Right ventricle myocardium inferior (tissue), 1 donor: ENCODE results near the gene RAB40C. TPM values are rescaled to one million over a fixed set of nuclear protein-coding genes. Genes with fewer than 3 reads are reported as not detected.

Experiments used
- ATAC-seq: fragments of 200-7000 bp; cut with Tn5 transposase; one replicate; pipeline ENCODE4 v1.9.1; 2020; ENCODE audit warnings: mild to moderate bottlenecking, moderate library complexity
- DNase-seq: peaks from one replicate; pipeline ENCODE4 v3.0.0; 2021; ENCODE audit errors: missing footprints
- intact Hi-C: fragments of 100-400 bp; cut with DNase I; formaldehyde crosslinking; loops from one replicate; pipeline ENCODE4 v1.11.0; 2022
- total RNA-seq: library from RNA; stranded (reverse); fragmentation: NEBNext Ultra II Directional; extraction: Animal tissue kit (Norgen Biotek cat#: 25700); gene quantifications from one replicate; pipeline ENCODE4 v1.2.1, GENCODE V29; 2021
- donor health status: DM: no; HTN: yes; CAD: no; lungs with severe emphysema.

RAB40C gene
- total RNA-seq, 1 donor from 2014 or later = 8.8 TPM

GRCh38 chr16:625117-625976, 35.5 kb downstream of the RAB40C start:
- intact Hi-C loops = no loop called here
- DNase-seq = peak; percentile 59

DNA sequence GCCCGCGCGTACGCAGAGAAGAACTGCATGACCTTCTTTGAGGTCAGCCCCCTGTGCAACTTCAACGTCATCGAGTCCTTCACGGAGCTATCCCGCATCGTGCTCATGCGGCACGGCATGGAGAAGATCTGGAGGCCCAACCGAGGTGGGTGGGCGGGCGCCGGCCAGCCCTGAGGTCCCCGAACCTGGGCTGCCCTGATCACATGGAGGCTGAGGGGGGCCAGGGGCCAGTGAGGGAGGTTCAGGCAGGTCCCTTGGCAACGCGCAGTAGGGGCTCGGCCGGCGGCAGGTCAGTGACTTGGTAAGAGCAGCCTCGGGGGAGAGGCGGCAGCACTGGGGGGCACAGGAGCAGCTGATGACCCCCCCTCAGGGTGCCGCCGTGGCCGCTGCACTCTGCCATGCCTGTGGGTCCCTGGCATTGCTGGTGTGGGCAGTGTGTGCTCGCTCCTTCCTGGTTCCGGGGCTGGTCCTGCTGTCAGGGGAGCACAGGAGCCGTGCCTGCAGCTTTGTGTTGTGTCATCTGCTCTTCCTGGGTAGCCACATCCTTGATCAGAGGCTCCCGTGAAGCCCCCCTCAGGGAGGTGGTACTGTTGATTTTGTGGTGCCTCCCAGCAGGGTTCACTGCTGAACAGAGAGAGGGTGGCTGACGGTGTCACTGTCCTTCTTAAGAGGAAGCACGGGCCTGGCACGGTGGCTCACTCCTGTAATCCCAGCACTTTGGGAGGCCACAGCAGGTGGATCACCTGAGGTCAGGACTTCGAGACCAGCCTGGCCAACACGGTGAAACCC, 36.3 kb downstream of the RAB40C start:
- DNase-seq (peak; percentile 68), ATAC-seq (no peak)
- intact Hi-C loops = no loop called here

More at GRCh38 chr16:625117-625976, 35.5 kb downstream of the RAB40C start:
- ATAC-seq = no peak

DNA sequence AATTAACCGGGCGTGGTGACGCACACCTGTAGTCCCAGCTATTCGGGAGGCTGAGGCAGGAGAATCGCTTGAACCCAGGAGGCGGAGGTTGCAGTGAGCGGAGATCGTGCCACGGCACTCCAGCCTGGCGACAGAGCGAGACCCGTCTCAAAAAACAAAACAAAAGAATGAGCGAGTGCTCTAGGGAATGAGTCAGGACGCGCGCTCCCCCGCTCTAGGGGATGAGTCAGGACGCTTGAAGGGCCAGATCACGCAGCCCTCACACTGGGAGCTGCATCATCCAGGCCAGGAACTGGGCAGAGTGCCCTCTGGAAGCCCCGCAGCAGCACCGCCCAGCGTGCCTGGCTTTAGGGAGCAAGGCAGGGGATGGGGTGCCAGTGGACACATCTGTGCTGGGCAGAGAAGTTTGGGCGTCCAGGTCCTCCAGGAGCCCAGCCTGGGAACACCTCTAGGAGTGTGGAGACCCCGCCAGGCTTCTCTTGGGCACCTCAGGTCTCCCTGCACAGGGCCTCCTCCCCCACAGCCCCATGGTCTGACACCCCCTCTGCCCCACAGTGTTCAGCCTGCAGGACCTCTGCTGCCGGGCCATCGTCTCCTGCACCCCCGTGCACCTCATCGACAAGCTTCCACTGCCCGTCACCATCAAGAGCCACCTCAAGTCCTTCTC, 37.1 kb downstream of the RAB40C start:
- ATAC-seq (no peak), DNase-seq (peak; percentile 65)
- intact Hi-C loops = no loop called here

GRCh38 chr16:627454-628239, 37.8 kb downstream of the RAB40C start:
- DNase-seq = peak; percentile 66
- no peak for ATAC-seq
- intact Hi-C loops = no loop called here

GRCh38 chr16:628321-629061, 38.6 kb downstream of the RAB40C start:
- intact Hi-C loops = no loop called here
- no peak for ATAC-seq
- DNase-seq = peak; percentile 62

DNA sequence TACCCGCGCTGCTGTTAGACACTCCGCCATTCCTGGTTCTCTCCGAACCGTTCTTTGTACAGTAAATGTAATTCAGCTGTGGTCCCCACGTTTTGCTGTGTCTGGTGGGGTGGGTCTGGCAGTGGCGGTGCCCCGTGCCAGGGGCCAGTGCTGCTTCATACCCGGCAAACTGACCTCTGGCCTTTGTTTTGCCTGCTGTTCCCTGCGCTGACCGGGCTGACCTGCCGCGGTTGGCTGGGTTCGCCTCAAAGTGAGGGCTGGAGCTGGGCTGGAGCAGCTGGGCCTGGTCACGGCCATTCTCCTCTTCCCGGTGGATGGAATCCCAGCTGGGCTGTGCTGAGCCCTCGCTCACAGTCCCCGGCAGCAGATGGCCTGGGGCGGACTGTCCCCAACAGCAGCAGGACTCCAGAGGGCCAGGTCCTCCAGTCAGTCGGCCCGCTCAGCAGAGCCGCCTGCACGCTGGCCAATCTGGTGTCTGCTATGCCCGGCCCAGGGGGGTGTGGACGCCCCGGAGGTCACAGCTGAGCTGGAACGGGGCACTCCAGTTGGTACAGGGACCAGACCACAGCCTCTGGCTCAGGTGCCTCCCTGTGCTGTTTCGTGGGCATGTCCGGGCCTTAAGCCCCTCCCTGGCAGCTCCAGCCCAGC, 39.4 kb downstream of the RAB40C start:
- intact Hi-C loops = no loop called here
- DNase-seq = peak; percentile 43
- peak; percentile 14 for ATAC-seq

DNA sequence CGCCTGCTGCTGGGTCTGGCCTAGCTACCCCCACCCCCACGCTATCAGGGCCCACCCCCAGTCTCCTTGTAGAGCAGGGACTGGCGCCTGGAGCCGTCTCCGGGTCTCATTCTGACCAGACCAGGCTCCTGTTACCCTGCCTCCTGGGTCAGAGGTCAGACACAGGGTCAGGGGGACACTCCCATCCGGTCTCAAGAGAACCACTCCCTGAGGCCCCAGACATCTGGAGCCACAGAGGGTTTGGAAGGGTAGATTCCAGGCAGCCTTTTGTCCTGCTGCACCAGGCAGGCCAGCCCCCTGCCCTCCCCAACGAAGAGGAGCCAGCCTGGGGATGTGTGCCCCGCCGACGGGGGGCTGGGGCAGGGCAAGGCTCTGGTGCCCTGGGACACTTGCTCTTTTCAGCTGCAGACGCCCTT, 40.0 kb downstream of the RAB40C start:
- intact Hi-C loops = no loop called here
- ATAC-seq = peak; percentile 2
- no peak for DNase-seq

DNA sequence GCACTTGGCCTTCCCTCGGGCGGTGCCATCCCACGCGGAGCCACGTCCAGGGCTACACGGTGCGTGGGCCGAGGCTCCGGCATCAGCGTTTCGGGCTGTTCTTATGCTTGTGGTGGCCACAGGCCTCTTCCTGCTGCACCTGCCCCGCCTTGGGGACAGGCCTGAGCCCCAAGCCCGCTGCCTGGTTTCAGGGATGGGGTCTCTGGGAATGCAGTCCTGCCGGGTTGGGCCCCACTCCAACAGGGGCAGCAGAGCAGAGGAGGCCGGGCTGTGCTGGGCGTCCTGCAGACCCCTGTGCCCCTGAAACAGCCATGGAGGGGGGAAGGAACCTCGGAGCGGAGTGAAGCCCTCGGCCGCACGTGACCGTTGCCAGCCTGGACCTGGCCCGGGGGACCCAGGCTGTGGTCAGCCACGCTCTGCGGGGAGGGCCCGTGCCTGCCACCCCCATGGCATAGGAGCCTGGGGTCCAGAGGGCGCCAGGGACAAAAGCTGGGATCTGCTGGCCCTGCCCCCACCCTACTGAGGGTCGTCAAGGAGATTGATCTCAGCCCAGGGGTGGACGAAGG, 40.5 kb downstream of the RAB40C start:
- intact Hi-C loops = no loop called here
- DNase-seq = peak; percentile 64

DNA sequence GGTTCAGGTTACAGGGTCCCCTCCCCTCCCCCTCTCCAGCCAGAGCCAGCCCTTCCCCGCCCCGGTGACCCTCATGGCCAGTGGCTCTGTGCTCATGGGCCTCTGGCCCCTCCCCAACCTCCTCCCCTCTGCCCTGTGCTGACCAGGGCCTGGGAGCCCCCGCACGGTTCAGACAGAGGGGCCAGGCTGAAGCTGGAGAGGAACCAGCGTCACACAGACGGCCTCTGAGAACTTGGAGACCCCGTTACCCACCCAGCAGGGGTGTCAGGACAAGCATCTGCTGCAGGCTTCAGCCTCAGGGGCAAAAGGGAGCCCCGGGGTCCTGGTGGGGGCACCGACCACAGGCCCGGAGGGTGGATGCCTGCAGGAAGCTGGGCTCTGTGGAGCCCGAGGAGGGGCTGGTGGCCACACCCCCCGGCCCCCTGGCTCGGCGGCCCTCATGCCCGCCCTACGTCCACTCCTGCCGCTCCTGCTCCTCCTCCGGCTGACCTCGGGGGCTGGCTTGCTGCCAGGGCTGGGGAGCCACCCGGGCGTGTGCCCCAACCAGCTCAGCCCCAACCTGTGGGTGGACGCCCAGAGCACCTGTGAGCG, 41.0 kb downstream of the RAB40C start, which contains the start of gene WFIKKN1:
Gene WFIKKN1 (plus strand): TSS at position 171 of the 591 bp plus-strand sequence. CDS start 269 bp downstream, at position 440.
- ATAC-seq = no peak
- intact Hi-C loops = no loop called here
- no peak for DNase-seq

More for the DNA sequence above, 40.5 kb downstream of the RAB40C start:
- ATAC-seq = no peak

DNA sequence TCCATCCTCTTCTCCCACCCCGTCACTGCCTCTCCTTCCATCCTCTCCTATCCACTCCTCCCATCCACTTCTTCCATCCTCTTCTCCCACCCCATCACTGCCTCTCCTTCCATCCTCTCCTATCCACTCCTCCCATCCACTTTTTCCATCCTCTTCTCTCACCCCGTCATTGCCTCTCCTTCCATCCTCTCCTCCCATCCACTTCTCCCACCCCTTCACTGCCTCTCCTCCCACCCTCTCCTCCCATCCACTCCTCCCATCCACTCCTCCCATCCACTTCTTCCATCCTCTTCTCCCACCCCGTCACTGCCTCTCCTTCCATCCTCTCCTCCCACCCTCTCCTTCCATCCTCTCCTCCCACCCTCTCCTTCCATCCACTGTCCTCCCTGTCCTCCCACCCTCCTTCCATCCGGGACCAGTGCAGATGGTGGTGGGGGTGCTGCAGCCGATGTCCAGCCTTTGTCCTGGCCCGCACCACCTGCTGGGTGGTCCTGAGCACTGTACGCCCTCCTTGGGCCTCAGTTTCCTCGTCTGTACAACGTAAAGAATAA, 42.0 kb downstream of the RAB40C start:
- DNase-seq (no peak), ATAC-seq (no peak)
- intact Hi-C loops = no loop called here

DNA sequence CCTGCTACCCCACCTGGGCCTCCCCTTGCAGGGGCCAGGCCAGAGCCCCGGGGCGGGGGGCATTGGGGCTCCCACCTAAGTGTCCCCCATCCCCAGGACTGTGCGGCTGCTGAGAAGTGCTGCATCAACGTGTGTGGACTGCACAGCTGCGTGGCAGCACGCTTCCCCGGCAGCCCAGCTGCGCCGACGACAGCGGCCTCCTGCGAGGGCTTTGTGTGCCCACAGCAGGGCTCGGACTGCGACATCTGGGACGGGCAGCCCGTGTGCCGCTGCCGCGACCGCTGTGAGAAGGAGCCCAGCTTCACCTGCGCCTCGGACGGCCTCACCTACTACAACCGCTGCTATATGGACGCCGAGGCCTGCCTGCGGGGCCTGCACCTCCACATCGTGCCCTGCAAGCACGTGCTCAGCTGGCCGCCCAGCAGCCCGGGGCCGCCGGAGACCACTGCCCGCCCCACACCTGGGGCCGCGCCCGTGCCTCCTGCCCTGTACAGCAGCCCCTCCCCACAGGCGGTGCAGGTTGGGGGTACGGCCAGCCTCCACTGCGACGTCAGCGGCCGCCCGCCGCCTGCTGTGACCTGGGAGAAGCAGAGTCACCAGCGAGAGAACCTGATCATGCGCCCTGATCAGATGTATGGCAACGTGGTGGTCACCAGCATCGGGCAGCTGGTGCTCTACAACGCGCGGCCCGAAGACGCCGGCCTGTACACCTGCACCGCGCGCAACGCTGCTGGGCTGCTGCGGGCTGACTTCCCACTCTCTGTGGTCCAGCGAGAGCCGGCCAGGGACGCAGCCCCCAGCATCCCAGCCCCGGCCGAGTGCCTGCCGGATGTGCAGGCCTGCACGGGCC, 42.8 kb downstream of the RAB40C start:
- DNase-seq (no peak), ATAC-seq (no peak)
- intact Hi-C loops = no loop called here

DNA sequence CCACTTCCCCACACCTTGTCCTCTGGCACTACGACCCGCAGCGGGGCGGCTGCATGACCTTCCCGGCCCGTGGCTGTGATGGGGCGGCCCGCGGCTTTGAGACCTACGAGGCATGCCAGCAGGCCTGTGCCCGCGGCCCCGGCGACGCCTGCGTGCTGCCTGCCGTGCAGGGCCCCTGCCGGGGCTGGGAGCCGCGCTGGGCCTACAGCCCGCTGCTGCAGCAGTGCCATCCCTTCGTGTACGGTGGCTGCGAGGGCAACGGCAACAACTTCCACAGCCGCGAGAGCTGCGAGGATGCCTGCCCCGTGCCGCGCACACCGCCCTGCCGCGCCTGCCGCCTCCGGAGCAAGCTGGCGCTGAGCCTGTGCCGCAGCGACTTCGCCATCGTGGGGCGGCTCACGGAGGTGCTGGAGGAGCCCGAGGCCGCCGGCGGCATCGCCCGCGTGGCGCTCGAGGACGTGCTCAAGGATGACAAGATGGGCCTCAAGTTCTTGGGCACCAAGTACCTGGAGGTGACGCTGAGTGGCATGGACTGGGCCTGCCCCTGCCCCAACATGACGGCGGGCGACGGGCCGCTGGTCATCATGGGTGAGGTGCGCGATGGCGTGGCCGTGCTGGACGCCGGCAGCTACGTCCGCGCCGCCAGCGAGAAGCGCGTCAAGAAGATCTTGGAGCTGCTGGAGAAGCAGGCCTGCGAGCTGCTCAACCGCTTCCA, 43.6 kb downstream of the RAB40C start:
- no peak for DNase-seq
- intact Hi-C loops = no loop called here
- no peak for ATAC-seq

DNA sequence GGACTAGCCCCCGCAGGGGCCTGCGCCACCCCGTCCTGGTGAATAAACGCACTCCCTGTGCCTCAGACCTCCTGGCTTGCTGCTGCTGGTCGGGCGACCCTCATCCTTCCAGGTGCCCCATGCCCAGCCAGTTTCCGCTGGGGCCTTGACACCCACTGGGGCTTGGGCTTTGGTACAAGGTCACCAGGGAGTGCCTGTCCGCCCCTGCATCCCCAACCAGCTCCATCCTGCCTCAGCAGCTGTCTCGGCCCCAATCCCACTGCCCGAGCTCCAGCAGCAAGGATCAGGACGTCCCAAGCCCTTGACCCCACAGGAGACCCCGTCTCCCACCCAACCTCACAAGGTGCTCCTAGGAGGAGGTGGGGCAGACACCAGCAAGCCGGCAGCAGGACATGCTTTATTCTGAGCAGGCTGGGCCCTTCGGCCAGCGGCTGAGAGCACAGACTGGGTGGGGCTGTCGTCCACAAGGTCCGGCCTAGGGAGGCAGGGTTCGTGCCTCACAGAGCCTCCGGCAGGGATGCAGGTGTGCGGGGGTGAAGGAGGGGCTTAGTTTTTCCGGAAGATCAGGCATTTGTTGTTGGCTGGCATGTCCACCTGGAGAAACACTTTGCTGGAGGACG, 44.3 kb downstream of the RAB40C start:
- ATAC-seq = no peak
- no peak for DNase-seq

GRCh38 chr16:634996-635395, 45.1 kb downstream of the RAB40C start:
- ATAC-seq (no peak), DNase-seq (no peak)
- intact Hi-C loops = no loop called here

More for the DNA sequence above, 44.3 kb downstream of the RAB40C start:
- intact Hi-C loops = no loop called here
